Kidney (tissue), 14 donors: ENCODE measurements around the gene LHB. TPM values are rescaled to one million over a fixed set of nuclear protein-coding genes. Genes with fewer than 3 reads are reported as not detected.

Source experiments
- DNase-seq, 5 donors: peaks; one replicate each; pipeline ENCODE4 v3.0.0-alpha.2; 2013 to 2020
- FAIRE-seq: peaks from 2 replicates; lab custom pipeline; 2012; peaks lifted over from hg19 to GRCh38; lab: Jason Lieb, UNC
- H3K27ac ChIP-seq, 2 donors: one replicate each; pipeline ENCODE4 v1.7.0; 2013; ENCODE audit warnings: low read depth in 2 of 2, low read length in 2 of 2, inconsistent platforms in 1 of 2
- H3K27me3 ChIP-seq: one replicate; pipeline ENCODE4 v1.7.1; 2013; ENCODE audit warnings: low read length, inconsistent platforms; ENCODE audit not compliant: control insufficient read depth, insufficient read depth
- H3K36me3 ChIP-seq, 3 donors: one replicate each; pipeline versions ENCODE4 v1.7.0 to v1.7.1; 2013; ENCODE audit warnings: low read length in 3 of 3, control low read depth in 1 of 3, inconsistent platforms in 1 of 3; ENCODE audit not compliant: insufficient read depth in 3 of 3, control insufficient read depth in 2 of 3
- H3K4me1 ChIP-seq, 3 donors: one replicate each; pipeline versions ENCODE4 v1.7.0 to v1.7.1; 2013; ENCODE audit warnings: low read length in 3 of 3, inconsistent platforms in 1 of 3, low read depth in 1 of 3; ENCODE audit not compliant: control insufficient read depth in 2 of 3, insufficient read depth in 2 of 3
- H3K4me3 ChIP-seq, 3 donors: one replicate each; pipeline versions ENCODE4 v1.7.0 to v1.8.1; 2013; ENCODE audit warnings: low read length in 3 of 3, control low read depth in 1 of 3, inconsistent platforms in 1 of 3
- H3K9ac ChIP-seq, 3 donors: one replicate each; pipeline versions ENCODE4 v1.7.0 to v1.7.1; 2013; ENCODE audit warnings: low read length in 3 of 3, control low read depth in 1 of 3, inconsistent platforms in 1 of 3
- H3K9me3 ChIP-seq, 3 donors: one replicate each; pipeline versions ENCODE4 v1.7.0 to v1.7.1; 2013; ENCODE audit warnings: low read length in 3 of 3, control low read depth in 1 of 3, inconsistent platforms in 1 of 3; ENCODE audit not compliant: control insufficient read depth in 2 of 3, insufficient read depth in 1 of 3
- CTCF ChIP-seq: IDR thresholded peaks from 3 replicates; pipeline ENCODE4 v1.5.1; 2012; ENCODE audit warnings: mild to moderate bottlenecking, moderate library complexity, borderline replicate concordance; ENCODE audit not compliant: insufficient read depth; ENCODE audit errors: extremely low read depth
- intact Hi-C: fragments of 100-400 bp; cut with DNase I; formaldehyde crosslinking; loops from one replicate; pipeline ENCODE4 v1.11.1; 2022
- polyA plus RNA-seq: library from polyadenylated mRNA; stranded (reverse); fragments of 350-450 nt; fragmentation: Illumina TruSeq; extraction: RNeasy Lipid Tissue Mini Kit (QIAGEN cat#74804); gene quantifications from one replicate; pipeline ENCODE4 v1.2.3, GENCODE V29; 2014; ENCODE audit warnings: low read depth, low replicate concordance; ENCODE audit not compliant: insufficient read depth
- total RNA-seq: library from RNA; stranded (reverse); fragmentation: NEBNext Ultra II Directional; extraction: Animal tissue kit (Norgen Biotek cat#: 25700); gene quantifications from one replicate; pipeline ENCODE4 v1.2.1, GENCODE V29; 2021
- donor health status: control.
- donor health status: control.
- donor health status: control.
- donor health status: control.
- donor health status: control.
- donor health status: DM: yes; HTN: yes; CAD: no.
- donor health status: Normal renal cell carcinoma (clear cell type).

The LHB gene
- total and polyA plus RNA-seq, 2 donors from 2014 or later, result not detected

GRCh38 chr19:49011194-49011593 lies 5.7 kb downstream of the LHB start:
- TF ChIP-seq CTCF, result no peak
- no peaks in the 10 kb centered on the region for H3K9me3 ChIP-seq
- FAIRE-seq (no peak), DNase-seq (no peak)
- no peaks in the 10 kb centered on the region for H3K4me1 ChIP-seq
- no peak overlapping the region for H3K4me3 ChIP-seq
- no peaks in the 10 kb centered on the region for H3K27me3 ChIP-seq
- H3K36me3 ChIP-seq, result peaks cover 0 to 18% (median 15%) of the 10 kb centered on the region in 3 donors
- no peak overlapping the region for H3K9ac ChIP-seq
- no peak overlapping the region for H3K27ac ChIP-seq
- intact Hi-C loops, result no loop called here

GRCh38 chr19:49010453-49010852 lies 6.4 kb downstream of the LHB start:
- TF ChIP-seq CTCF, result no peak
- intact Hi-C loops, result no loop called here
- DNase-seq (no peak), FAIRE-seq (no peak)
- no peak overlapping the region for H3K4me3 ChIP-seq
- peaks cover 0 to 20% (median 16%) of the 10 kb centered on the region in 3 donors for H3K36me3 ChIP-seq
- no peaks in the 10 kb centered on the region for H3K27me3 ChIP-seq
- H3K9me3 ChIP-seq, result no peaks in the 10 kb centered on the region
- no peak overlapping the region for H3K9ac ChIP-seq
- H3K4me1 ChIP-seq, result no peaks in the 10 kb centered on the region
- no peak overlapping the region for H3K27ac ChIP-seq

GRCh38 chr19:49009828-49010227 lies 7.1 kb downstream of the LHB start:
- Histone ChIP-seq H3K27me3 (no peaks in the 10 kb centered on the region), H3K4me1 (no peaks in the 10 kb centered on the region), H3K36me3 (peaks cover 0 to 25% (median 22%) of the 10 kb centered on the region in 3 donors), H3K9ac (no peak overlapping the region), H3K4me3 (no peak overlapping the region), H3K27ac (no peak overlapping the region), H3K9me3 (no peaks in the 10 kb centered on the region)
- DNase-seq (no peak), FAIRE-seq (no peak)
- TF ChIP-seq CTCF, result no peak
- intact Hi-C loops, result no loop called here

- intact Hi-C loops, result no loop called here
Measured at GRCh38 chr19:49006905-49007304, 10.0 kb downstream of the LHB start.

More at GRCh38 chr19:49006905-49007304, 10.0 kb downstream of the LHB start:
- H3K27ac ChIP-seq, result no peak overlapping the region
- no peaks in the 10 kb centered on the region for H3K27me3 ChIP-seq
- no peaks in the 10 kb centered on the region for H3K9me3 ChIP-seq
- no peak overlapping the region for H3K4me3 ChIP-seq
- TF ChIP-seq CTCF, result no peak
- DNase-seq (no peak), FAIRE-seq (no peak)
- peaks cover 0 to 28% (median 27%) of the 10 kb centered on the region in 3 donors for H3K36me3 ChIP-seq
- no peaks in the 10 kb centered on the region for H3K4me1 ChIP-seq
- H3K9ac ChIP-seq, result no peak overlapping the region
